HEK293 (cell line): Measurements from ENCODE around the gene KLHDC9.

Experiments
- KLF1 ChIP-seq: fragments of 450-650 bp; formaldehyde crosslinking; IDR thresholded peaks from 2 replicates; pipeline ENCODE4 v1.5.1; 2016; ENCODE audit warnings: missing biosample characterization, missing genetic modification characterization
- SALL2 ChIP-seq: fragments of 450-650 bp; formaldehyde crosslinking; IDR thresholded peaks from 2 replicates; pipeline ENCODE4 v1.5.0; 2017; ENCODE audit warnings: missing biosample characterization, mild to moderate bottlenecking, missing genetic modification characterization, borderline replicate concordance
- SP7 ChIP-seq: fragments of 450-650 bp; formaldehyde crosslinking; IDR thresholded peaks from 2 replicates; pipeline ENCODE4 v1.5.1; 2016; ENCODE audit warnings: missing biosample characterization, missing genetic modification characterization
- YY2 ChIP-seq: fragments of 450-650 bp; formaldehyde crosslinking; IDR thresholded peaks from 2 replicates; pipeline ENCODE4 v1.5.1; 2016; ENCODE audit warnings: missing biosample characterization, missing genetic modification characterization
- ZBTB8A ChIP-seq: fragments of 450-650 bp; formaldehyde crosslinking; IDR thresholded peaks from 2 replicates; pipeline ENCODE4 v1.5.1; 2016; ENCODE audit warnings: missing biosample characterization, missing genetic modification characterization
- ZNF146 ChIP-seq: fragments of 450-650 bp; formaldehyde crosslinking; IDR thresholded peaks from 2 replicates; pipeline ENCODE4 v1.5.1; 2016; ENCODE audit warnings: missing biosample characterization, missing genetic modification characterization
- ZNF169 ChIP-seq: fragments of 450-650 bp; formaldehyde crosslinking; IDR thresholded peaks from 2 replicates; pipeline ENCODE4 v1.5.1; 2016; ENCODE audit warnings: missing biosample characterization, missing genetic modification characterization
- ZNF529 ChIP-seq: fragments of 450-650 bp; formaldehyde crosslinking; IDR thresholded peaks from 2 replicates; pipeline ENCODE4 v1.5.1; 2017; ENCODE audit warnings: missing genetic modification characterization, missing biosample characterization; ENCODE audit not compliant: insufficient replicate concordance
- ZNF560 ChIP-seq: fragments of 450-650 bp; formaldehyde crosslinking; IDR thresholded peaks from 2 replicates; pipeline ENCODE4 v1.5.1; 2017; ENCODE audit warnings: missing biosample characterization, missing genetic modification characterization, borderline replicate concordance
- ZNF629 ChIP-seq: fragments of 450-650 bp; formaldehyde crosslinking; IDR thresholded peaks from 2 replicates; pipeline ENCODE4 v1.5.1; 2017; ENCODE audit warnings: missing biosample characterization, missing genetic modification characterization
- ZNF677 ChIP-seq: fragments of 450-650 bp; IDR thresholded peaks from 2 replicates; pipeline ENCODE4 v1.5.0; 2018; ENCODE audit warnings: missing biosample characterization, mild to moderate bottlenecking, missing genetic modification characterization, moderate library complexity
- ZNF707 ChIP-seq: fragments of 450-650 bp; formaldehyde crosslinking; IDR thresholded peaks from 2 replicates; pipeline ENCODE4 v1.5.1; 2016; ENCODE audit warnings: missing biosample characterization, missing genetic modification characterization
- ZNF76 ChIP-seq: fragments of 450-650 bp; formaldehyde crosslinking; IDR thresholded peaks from 2 replicates; pipeline ENCODE4; 2016; ENCODE audit warnings: low read depth, missing biosample characterization, missing genetic modification characterization, borderline replicate concordance
- TF ChIP-seq, protein P1 (sequence below): fragments of 450-650 bp; formaldehyde crosslinking; IDR thresholded peaks from 2 replicates; pipeline ENCODE4 v1.5.1; 2016; ENCODE audit warnings: missing biosample characterization, missing genetic modification characterization
- TF ChIP-seq, protein P2 (sequence below): fragments of 450-650 bp; formaldehyde crosslinking; IDR thresholded peaks from 2 replicates; pipeline ENCODE4 v1.5.1; 2016; ENCODE audit warnings: missing biosample characterization, missing genetic modification characterization, low read depth
- TF ChIP-seq, protein P3 (sequence below): fragments of 450-650 bp; formaldehyde crosslinking; conservative IDR thresholded peaks from 2 replicates; pipeline ENCODE4 v1.5.1; 2016; ENCODE audit warnings: low read depth, missing biosample characterization, missing genetic modification characterization
- TF ChIP-seq, protein P4 (sequence below): fragments of 450-650 bp; formaldehyde crosslinking; IDR thresholded peaks from 2 replicates; pipeline ENCODE4 v1.5.1; 2016; ENCODE audit warnings: missing biosample characterization, missing genetic modification characterization
- TF ChIP-seq, protein P5 (sequence below): fragments of 450-650 bp; formaldehyde crosslinking; IDR thresholded peaks from 2 replicates; pipeline ENCODE4 v1.5.1; 2016; ENCODE audit warnings: missing biosample characterization, missing genetic modification characterization
- TF ChIP-seq, protein P6 (sequence below): fragments of 450-650 bp; formaldehyde crosslinking; IDR thresholded peaks from 2 replicates; pipeline ENCODE4 v1.5.1; 2016; ENCODE audit warnings: missing biosample characterization, missing genetic modification characterization
- TF ChIP-seq, protein P7 (sequence below): fragments of 450-650 bp; formaldehyde crosslinking; IDR thresholded peaks from 2 replicates; pipeline ENCODE4 v1.5.1; 2016; ENCODE audit warnings: missing biosample characterization, missing genetic modification characterization, low read depth

Gene KLHDC9

DNA sequence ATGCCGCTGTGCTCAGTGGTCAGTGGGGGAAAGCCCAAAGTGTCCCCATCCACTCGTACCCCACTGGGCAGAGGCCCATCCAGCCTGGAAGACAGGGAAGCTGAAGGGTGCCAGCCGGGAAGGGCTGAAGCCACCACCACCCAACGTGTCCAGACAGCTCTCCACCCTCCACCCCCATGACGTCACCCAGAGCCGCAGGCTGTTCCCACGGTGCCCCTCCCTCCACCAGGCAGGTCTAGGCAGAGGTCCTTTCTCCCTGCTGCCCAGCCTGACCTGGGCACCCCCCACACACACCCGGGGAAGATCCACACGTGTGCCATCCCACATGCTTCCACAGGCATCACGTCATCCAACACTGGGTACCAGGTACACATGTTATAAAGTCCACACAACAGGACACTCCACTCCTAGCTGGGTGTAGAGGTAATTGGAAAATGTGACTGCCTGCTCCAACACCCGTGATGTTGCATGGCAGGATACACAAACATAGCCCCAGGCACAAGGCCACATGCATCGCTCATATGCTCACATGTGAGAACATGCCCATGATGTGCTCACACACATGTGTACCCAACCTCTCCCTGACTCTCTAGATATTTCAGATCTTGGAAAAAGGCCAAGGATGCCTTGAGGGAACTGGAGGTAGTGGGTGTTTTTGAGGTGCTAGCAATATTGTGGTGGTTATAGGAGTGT, 23.3 kb upstream of the KLHDC9 start (continued):
- TF ChIP-seq, protein P1, sequence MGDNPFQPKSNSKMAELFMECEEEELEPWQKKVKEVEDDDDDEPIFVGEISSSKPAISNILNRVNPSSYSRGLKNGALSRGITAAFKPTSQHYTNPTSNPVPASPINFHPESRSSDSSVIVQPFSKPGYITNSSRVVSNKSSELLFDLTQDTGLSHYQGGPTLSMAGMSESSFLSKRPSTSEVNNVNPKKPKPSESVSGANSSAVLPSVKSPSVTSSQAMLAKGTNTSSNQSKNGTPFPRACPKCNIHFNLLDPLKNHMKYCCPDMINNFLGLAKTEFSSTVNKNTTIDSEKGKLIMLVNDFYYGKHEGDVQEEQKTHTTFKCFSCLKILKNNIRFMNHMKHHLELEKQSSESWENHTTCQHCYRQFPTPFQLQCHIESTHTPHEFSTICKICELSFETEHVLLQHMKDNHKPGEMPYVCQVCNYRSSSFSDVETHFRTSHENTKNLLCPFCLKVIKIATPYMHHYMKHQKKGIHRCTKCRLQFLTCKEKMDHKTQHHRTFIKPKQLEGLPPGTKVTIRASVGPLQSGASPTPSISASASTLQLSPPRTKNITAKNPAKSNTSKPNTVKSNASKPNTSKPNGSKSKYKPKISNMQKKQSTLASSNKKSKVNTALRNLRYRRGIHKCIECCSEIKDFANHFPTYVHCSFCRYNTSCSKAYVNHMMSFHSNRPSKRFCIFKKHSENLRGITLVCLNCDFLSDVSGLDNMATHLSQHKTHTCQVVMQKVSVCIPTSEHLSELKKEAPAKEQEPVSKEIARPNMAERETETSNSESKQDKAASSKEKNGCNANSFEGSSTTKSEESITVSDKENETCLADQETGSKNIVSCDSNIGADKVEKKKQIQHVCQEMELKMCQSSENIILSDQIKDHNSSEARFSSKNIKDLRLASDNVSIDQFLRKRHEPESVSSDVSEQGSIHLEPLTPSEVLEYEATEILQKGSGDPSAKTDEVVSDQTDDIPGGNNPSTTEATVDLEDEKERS = no peak
- TF ChIP-seq ZNF677 (tag by site-specific recombination) (no peak), KLF1 (tag by site-specific recombination) (peak; percentile 82), ZNF146 (no peak), SP7 (no peak), ZNF707 (no peak), ZBTB8A (tag by site-specific recombination) (peak; percentile 25; the same call in 1 of the 2 replicates), SALL2 (tag by site-specific recombination) (0 out of 2 replicates have a peak, but pooled peaks have one; percentile 64), ZNF169 (tag by site-specific recombination) (no peak), ZNF76 (tag by site-specific recombination) (no peak), ZNF629 (tag by site-specific recombination) (peak; percentile 71), ZNF529 (tag by site-specific recombination) (no peak), ZNF560 (tag by site-specific recombination) (no peak), YY2 (no peak)
- TF ChIP-seq, protein P2, sequence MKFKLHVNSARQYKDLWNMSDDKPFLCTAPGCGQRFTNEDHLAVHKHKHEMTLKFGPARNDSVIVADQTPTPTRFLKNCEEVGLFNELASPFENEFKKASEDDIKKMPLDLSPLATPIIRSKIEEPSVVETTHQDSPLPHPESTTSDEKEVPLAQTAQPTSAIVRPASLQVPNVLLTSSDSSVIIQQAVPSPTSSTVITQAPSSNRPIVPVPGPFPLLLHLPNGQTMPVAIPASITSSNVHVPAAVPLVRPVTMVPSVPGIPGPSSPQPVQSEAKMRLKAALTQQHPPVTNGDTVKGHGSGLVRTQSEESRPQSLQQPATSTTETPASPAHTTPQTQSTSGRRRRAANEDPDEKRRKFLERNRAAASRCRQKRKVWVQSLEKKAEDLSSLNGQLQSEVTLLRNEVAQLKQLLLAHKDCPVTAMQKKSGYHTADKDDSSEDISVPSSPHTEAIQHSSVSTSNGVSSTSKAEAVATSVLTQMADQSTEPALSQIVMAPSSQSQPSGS (tag by site-specific recombination) = peak; percentile 92
- TF ChIP-seq, protein P3, sequence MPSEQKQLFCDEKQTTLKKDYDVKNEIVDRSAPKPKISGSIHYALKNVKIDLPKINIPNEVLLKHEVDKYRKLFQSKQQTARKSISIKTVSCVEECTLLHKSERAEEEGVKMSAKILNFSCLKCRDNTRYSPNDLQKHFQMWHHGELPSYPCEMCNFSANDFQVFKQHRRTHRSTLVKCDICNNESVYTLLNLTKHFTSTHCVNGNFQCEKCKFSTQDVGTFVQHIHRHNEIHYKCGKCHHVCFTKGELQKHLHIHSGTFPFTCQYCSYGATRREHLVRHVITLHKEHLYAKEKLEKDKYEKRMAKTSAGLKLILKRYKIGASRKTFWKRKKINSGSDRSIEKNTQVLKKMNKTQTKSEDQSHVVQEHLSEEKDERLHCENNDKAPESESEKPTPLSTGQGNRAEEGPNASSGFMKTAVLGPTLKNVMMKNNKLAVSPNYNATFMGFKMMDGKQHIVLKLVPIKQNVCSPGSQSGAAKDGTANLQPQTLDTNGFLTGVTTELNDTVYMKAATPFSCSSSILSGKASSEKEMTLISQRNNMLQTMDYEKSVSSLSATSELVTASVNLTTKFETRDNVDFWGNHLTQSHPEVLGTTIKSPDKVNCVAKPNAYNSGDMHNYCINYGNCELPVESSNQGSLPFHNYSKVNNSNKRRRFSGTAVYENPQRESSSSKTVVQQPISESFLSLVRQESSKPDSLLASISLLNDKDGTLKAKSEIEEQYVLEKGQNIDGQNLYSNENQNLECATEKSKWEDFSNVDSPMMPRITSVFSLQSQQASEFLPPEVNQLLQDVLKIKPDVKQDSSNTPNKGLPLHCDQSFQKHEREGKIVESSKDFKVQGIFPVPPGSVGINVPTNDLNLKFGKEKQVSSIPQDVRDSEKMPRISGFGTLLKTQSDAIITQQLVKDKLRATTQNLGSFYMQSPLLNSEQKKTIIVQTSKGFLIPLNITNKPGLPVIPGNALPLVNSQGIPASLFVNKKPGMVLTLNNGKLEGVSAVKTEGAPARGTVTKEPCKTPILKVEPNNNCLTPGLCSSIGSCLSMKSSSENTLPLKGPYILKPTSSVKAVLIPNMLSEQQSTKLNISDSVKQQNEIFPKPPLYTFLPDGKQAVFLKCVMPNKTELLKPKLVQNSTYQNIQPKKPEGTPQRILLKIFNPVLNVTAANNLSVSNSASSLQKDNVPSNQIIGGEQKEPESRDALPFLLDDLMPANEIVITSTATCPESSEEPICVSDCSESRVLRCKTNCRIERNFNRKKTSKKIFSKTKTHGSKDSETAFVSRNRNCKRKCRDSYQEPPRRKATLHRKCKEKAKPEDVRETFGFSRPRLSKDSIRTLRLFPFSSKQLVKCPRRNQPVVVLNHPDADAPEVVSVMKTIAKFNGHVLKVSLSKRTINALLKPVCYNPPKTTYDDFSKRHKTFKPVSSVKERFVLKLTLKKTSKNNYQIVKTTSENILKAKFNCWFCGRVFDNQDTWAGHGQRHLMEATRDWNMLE (tag by site-specific recombination) = no peak
- TF ChIP-seq, protein P4, sequence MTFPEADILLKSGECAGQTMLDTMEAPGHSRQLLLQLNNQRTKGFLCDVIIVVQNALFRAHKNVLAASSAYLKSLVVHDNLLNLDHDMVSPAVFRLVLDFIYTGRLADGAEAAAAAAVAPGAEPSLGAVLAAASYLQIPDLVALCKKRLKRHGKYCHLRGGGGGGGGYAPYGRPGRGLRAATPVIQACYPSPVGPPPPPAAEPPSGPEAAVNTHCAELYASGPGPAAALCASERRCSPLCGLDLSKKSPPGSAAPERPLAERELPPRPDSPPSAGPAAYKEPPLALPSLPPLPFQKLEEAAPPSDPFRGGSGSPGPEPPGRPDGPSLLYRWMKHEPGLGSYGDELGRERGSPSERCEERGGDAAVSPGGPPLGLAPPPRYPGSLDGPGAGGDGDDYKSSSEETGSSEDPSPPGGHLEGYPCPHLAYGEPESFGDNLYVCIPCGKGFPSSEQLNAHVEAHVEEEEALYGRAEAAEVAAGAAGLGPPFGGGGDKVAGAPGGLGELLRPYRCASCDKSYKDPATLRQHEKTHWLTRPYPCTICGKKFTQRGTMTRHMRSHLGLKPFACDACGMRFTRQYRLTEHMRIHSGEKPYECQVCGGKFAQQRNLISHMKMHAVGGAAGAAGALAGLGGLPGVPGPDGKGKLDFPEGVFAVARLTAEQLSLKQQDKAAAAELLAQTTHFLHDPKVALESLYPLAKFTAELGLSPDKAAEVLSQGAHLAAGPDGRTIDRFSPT (tag by site-specific recombination) = no peak; the same call in 1 of the 2 replicates
- TF ChIP-seq, protein P5, sequence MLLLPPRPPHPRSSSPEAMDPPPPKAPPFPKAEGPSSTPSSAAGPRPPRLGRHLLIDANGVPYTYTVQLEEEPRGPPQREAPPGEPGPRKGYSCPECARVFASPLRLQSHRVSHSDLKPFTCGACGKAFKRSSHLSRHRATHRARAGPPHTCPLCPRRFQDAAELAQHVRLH (tag by site-specific recombination) = no peak
- TF ChIP-seq, protein P6, sequence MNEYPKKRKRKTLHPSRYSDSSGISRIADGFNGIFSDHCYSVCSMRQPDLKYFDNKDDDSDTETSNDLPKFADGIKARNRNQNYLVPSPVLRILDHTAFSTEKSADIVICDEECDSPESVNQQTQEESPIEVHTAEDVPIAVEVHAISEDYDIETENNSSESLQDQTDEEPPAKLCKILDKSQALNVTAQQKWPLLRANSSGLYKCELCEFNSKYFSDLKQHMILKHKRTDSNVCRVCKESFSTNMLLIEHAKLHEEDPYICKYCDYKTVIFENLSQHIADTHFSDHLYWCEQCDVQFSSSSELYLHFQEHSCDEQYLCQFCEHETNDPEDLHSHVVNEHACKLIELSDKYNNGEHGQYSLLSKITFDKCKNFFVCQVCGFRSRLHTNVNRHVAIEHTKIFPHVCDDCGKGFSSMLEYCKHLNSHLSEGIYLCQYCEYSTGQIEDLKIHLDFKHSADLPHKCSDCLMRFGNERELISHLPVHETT (tag by site-specific recombination) = 0 out of 2 replicates have a peak, but pooled peaks have one; percentile 34
- TF ChIP-seq, protein P7, sequence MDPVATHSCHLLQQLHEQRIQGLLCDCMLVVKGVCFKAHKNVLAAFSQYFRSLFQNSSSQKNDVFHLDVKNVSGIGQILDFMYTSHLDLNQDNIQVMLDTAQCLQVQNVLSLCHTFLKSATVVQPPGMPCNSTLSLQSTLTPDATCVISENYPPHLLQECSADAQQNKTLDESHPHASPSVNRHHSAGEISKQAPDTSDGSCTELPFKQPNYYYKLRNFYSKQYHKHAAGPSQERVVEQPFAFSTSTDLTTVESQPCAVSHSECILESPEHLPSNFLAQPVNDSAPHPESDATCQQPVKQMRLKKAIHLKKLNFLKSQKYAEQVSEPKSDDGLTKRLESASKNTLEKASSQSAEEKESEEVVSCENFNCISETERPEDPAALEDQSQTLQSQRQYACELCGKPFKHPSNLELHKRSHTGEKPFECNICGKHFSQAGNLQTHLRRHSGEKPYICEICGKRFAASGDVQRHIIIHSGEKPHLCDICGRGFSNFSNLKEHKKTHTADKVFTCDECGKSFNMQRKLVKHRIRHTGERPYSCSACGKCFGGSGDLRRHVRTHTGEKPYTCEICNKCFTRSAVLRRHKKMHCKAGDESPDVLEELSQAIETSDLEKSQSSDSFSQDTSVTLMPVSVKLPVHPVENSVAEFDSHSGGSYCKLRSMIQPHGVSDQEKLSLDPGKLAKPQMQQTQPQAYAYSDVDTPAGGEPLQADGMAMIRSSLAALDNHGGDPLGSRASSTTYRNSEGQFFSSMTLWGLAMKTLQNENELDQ (tag by site-specific recombination) = no peak
